K562 (cell line): ENCODE measurements around the gene MAGEL2.
"Not testable (repeated sequence)": the region's sequence is repeated elsewhere in the genome, so short reads cannot be mapped to it uniquely, and the experiment has no call there.

Experiments
- POLR2AphosphoS5 ChIP-seq: IDR thresholded peaks from 2 replicates; pipeline ENCODE4 v1.6.1; 2011; ENCODE audit warnings: mild to moderate bottlenecking, low read depth, low read length, moderate library complexity; ENCODE audit not compliant: control insufficient read depth, insufficient read depth
- SPI1 ChIP-seq: IDR thresholded peaks from 2 replicates; pipeline ENCODE4 v1.6.1; 2011; ENCODE audit warnings: low read depth, low read length, control low read depth, borderline replicate concordance

GRCh38 chr15:23597278-23597677 lies 50.4 kb downstream of the MAGEL2 start:
- TF ChIP-seq SPI1, POLR2AphosphoS5: not testable (repeated sequence)
